KMS-11 (cell line): ENCODE measurements around the gene GGN.
A peak's percentile ranks its signal among the peaks of the same experiment; 100 is the strongest.

ENCODE experiments used
- H2AFZ ChIP-seq: fragments of 200-600 bp; sonication (generic); 2 replicates; pipeline ENCODE4 v1.6.1; 2016; ENCODE audit warnings: antibody characterized with exemption, mixed run types, low read depth
- H3K27ac ChIP-seq: fragments of 200-600 bp; sonication (generic); 2 replicates; pipeline ENCODE4 v1.6.1; 2016; ENCODE audit warnings: mild to moderate bottlenecking, mixed run types
- H3K27me3 ChIP-seq: fragments of 200-600 bp; sonication (generic); 2 replicates; pipeline ENCODE4 v1.6.1; 2017; ENCODE audit warnings: mild to moderate bottlenecking, low read depth, mixed run types, moderate library complexity; ENCODE audit not compliant: insufficient read depth
- H3K36me3 ChIP-seq: fragments of 200-600 bp; sonication (generic); 2 replicates; pipeline ENCODE4 v1.6.1; 2017; ENCODE audit warnings: mild to moderate bottlenecking, mixed run types; ENCODE audit not compliant: insufficient read depth
- H3K4me1 ChIP-seq: fragments of 200-600 bp; sonication (generic); 2 replicates; pipeline ENCODE4 v1.6.1; 2016; ENCODE audit warnings: mild to moderate bottlenecking, low read depth, mixed run types; ENCODE audit not compliant: poor library complexity, severe bottlenecking
- H3K4me2 ChIP-seq: fragments of 200-600 bp; sonication (generic); 2 replicates; pipeline ENCODE4 v1.7.0; 2016; ENCODE audit warnings: mild to moderate bottlenecking, mixed run types
- H3K4me3 ChIP-seq: fragments of 200-600 bp; sonication (generic); IDR thresholded peaks from 2 replicates; pipeline ENCODE4 v1.6.1; 2017; ENCODE audit warnings: low read depth, low read length, mixed read lengths; ENCODE audit not compliant: insufficient read depth
- H3K79me2 ChIP-seq: fragments of 200-600 bp; sonication (generic); 2 replicates; pipeline ENCODE4 v1.6.1; 2016; ENCODE audit warnings: low read depth, mixed run types; ENCODE audit not compliant: insufficient read depth
- H3K9ac ChIP-seq: fragments of 200-600 bp; sonication (generic); 2 replicates; pipeline ENCODE4 v1.6.1; 2016; ENCODE audit warnings: mild to moderate bottlenecking, mixed run types
- H4K20me1 ChIP-seq: fragments of 200-600 bp; sonication (generic); 2 replicates; pipeline ENCODE4 v1.6.1; 2016; ENCODE audit warnings: mild to moderate bottlenecking, mixed run types; ENCODE audit not compliant: insufficient read depth
- TF ChIP-seq, protein P1 (sequence below): fragments of 200-600 bp; sonication (generic); conservative IDR thresholded peaks from 2 replicates; pipeline ENCODE4 v1.6.1; 2017; ENCODE audit warnings: low read depth, mild to moderate bottlenecking, antibody characterized with exemption, low read length, moderate library complexity, mixed read lengths

GGN gene, protein sequence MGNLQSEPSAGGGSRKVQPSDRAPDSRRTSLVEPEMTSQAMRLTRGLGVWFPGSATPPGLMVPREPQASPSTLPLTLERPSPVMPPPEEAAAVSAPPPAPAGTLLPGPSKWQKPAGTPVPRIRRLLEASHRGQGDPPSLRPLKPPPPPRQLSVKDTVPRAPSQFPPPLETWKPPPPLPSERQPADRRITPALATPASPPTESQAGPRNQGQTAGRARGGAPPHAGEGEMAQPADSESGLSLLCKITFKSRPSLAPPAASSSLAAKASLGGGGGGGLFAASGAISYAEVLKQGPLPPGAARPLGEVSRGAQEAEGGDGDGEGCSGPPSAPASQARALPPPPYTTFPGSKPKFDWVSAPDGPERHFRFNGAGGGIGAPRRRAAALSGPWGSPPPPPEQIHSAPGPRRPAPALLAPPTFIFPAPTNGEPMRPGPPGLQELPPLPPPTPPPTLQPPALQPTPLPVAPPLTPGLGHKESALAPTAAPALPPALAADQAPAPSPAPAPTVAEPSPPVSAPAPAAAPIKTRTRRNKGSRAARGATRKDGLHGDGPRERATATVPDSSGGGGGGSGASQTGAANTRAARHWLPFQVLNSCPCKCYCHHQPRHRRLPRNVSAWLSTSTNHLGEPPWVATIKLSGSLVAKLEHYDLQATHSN

DNA sequence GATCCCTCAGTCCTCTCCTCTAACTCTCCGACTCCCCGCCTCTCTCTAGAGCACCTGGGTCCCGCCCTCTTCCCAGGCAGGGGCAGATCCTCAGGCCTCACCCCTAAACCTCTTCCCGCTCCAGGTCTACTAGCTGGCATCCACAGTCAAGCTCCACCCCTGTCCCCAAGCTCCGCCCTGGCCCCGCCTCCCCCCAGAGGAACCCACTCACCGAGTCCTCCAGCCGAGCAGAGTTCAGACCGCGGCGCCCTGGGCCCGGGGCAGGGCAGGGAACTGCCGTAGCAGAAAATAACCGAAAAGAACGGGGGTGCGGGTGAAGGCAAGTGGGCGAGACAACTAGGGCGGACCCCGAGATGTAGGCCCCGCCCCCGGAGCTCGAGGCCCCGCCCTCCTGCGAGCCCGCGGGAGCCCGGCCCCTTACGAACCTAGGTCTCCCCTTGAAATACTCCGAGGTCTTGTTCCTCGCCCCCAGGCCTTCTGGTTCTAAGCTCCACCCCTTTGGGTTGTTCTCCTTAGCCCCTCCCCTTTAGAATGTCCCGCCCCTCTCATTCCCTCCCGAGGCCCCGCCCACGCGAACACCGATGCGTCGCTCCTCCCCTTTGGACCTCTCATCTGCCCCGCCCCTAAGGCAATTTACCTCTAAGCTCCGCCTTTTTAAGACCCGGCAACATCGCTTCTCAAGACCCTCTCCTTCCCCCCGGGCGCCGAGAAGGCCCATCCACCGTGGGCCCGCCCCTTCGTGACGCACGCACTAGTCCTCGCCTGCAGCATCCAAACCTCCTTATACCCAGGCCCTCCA, at the start of gene GGN:
TSS of gene GGN (minus strand) at position 485 of the 799 bp plus-strand sequence. CDS start 773 bp downstream, outside the sequence.
- Histone ChIP-seq H3K4me1 (peaks cover 11% of the 10 kb centered on the region), H2AFZ (peak within 1 kb of the TSS; percentile 82), H3K79me2 (no peaks in the 10 kb centered on the region), H4K20me1 (no peaks in the 10 kb centered on the region), H3K27me3 (peaks cover 38% of the 10 kb centered on the region), H3K36me3 (no peaks in the 10 kb centered on the region; the same call in 1 of the 2 replicates), H3K27ac (peak within 1 kb of the TSS; percentile 15; the same call in 1 of the 2 replicates), H3K9ac (no peak within 1 kb of the TSS), H3K4me2 (peak within 1 kb of the TSS; percentile 89), H3K4me3 (no peak within 1 kb of the TSS)
- TF ChIP-seq, protein P1, sequence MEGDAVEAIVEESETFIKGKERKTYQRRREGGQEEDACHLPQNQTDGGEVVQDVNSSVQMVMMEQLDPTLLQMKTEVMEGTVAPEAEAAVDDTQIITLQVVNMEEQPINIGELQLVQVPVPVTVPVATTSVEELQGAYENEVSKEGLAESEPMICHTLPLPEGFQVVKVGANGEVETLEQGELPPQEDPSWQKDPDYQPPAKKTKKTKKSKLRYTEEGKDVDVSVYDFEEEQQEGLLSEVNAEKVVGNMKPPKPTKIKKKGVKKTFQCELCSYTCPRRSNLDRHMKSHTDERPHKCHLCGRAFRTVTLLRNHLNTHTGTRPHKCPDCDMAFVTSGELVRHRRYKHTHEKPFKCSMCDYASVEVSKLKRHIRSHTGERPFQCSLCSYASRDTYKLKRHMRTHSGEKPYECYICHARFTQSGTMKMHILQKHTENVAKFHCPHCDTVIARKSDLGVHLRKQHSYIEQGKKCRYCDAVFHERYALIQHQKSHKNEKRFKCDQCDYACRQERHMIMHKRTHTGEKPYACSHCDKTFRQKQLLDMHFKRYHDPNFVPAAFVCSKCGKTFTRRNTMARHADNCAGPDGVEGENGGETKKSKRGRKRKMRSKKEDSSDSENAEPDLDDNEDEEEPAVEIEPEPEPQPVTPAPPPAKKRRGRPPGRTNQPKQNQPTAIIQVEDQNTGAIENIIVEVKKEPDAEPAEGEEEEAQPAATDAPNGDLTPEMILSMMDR: no peak

- Histone ChIP-seq H3K79me2 (no peaks in the 10 kb centered on the region), H2AFZ (no peak overlapping the region), H3K9ac (no peak overlapping the region), H3K27ac (no peak overlapping the region), H3K4me1 (no peaks in the 10 kb centered on the region), H3K27me3 (peaks cover 3% of the 10 kb centered on the region; the same call in 1 of the 2 replicates), H3K4me2 (no peak overlapping the region), H3K4me3 (no peak overlapping the region), H4K20me1 (no peaks in the 10 kb centered on the region), H3K36me3 (no peaks in the 10 kb centered on the region)
- TF ChIP-seq, protein P1: no peak
These were observed 49.5 kb upstream of the GGN start for GRCh38 chr19:38437295-38437694.

DNA sequence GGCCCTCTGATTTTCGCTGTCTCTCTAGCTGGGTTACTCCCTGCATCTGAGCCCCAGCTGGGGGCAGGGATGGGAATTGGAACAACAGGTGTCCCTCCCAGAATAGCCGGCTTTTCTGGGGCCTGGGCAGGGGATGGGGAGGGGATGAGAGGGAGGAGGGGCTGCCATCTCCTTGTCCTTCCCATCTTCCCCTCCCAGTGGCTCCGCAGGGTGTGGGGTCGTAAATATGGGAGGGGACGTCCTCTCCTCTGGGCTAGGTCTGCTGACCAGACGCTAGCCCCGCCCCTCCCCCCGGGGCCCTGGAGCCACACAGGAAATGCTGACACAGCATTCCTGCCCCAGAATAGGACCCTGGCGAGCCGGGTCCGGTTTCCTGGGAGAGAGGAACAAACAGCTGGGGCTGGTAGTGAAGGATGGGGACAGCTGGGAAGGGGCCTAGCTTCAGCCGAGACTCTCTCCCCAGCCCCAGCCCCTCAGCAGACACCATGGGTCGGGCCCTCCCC, 46.8 kb upstream of the GGN start:
- TF ChIP-seq, protein P1: no peak
- no peak overlapping the region for H2AFZ ChIP-seq
- H3K27ac ChIP-seq: no peak overlapping the region
- H3K4me1 ChIP-seq: no peaks in the 10 kb centered on the region
- no peaks in the 10 kb centered on the region for H4K20me1 ChIP-seq
- no peak overlapping the region for H3K9ac ChIP-seq
- H3K27me3 ChIP-seq: peaks cover 3% of the 10 kb centered on the region; the same call in 1 of the 2 replicates
- H3K4me2 ChIP-seq: no peak overlapping the region
- no peak overlapping the region for H3K4me3 ChIP-seq
- H3K36me3 ChIP-seq: no peaks in the 10 kb centered on the region
- H3K79me2 ChIP-seq: no peaks in the 10 kb centered on the region

DNA sequence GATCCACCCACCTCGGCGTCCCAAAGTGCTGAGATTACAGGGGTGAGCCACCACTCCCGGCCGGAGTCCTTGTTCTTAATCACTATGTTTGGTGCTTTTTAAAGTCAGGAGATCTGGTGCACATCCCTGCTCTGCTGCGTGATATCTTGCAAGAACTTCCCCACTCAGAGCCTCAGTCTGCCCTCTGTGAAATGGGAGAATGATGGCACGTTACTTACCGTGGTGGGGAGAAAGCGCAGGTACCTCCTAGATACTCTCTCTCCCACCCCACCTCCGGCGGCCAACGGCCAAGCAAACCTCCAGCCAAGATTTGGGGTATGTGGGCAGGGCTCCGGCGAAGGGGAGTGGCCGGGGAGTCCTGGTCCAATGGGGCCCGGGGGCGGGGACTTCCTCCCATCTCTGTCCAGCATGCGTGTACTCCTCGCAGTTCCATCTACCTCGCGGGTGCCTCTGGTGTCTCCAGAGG, 45.5 kb upstream of the GGN start, which contains the start of gene RYR1:
TSS of gene RYR1 (plus strand) at position 424 of the 466 bp plus-strand sequence. CDS start 139 bp downstream, outside the sequence.
- Histone ChIP-seq H3K4me3 (no peak within 1 kb of the TSS), H3K9ac (no peak within 1 kb of the TSS), H3K27ac (no peak within 1 kb of the TSS)

More for the DNA sequence above, 45.5 kb upstream of the GGN start, which contains the start of gene RYR1:
- H3K4me1 ChIP-seq: no peaks in the 10 kb centered on the region
- TF ChIP-seq, protein P1: no peak
- H3K36me3 ChIP-seq: no peaks in the 10 kb centered on the region
- peaks cover 3% of the 10 kb centered on the region; the same call in 1 of the 2 replicates for H3K27me3 ChIP-seq
- H3K4me2 ChIP-seq: no peak within 1 kb of the TSS
- no peaks in the 10 kb centered on the region for H3K79me2 ChIP-seq
- H2AFZ ChIP-seq: no peak within 1 kb of the TSS
- no peaks in the 10 kb centered on the region for H4K20me1 ChIP-seq
